ENCODE data around the gene POLA2.

POLA2 gene, protein sequence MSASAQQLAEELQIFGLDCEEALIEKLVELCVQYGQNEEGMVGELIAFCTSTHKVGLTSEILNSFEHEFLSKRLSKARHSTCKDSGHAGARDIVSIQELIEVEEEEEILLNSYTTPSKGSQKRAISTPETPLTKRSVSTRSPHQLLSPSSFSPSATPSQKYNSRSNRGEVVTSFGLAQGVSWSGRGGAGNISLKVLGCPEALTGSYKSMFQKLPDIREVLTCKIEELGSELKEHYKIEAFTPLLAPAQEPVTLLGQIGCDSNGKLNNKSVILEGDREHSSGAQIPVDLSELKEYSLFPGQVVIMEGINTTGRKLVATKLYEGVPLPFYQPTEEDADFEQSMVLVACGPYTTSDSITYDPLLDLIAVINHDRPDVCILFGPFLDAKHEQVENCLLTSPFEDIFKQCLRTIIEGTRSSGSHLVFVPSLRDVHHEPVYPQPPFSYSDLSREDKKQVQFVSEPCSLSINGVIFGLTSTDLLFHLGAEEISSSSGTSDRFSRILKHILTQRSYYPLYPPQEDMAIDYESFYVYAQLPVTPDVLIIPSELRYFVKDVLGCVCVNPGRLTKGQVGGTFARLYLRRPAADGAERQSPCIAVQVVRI

DNA sequence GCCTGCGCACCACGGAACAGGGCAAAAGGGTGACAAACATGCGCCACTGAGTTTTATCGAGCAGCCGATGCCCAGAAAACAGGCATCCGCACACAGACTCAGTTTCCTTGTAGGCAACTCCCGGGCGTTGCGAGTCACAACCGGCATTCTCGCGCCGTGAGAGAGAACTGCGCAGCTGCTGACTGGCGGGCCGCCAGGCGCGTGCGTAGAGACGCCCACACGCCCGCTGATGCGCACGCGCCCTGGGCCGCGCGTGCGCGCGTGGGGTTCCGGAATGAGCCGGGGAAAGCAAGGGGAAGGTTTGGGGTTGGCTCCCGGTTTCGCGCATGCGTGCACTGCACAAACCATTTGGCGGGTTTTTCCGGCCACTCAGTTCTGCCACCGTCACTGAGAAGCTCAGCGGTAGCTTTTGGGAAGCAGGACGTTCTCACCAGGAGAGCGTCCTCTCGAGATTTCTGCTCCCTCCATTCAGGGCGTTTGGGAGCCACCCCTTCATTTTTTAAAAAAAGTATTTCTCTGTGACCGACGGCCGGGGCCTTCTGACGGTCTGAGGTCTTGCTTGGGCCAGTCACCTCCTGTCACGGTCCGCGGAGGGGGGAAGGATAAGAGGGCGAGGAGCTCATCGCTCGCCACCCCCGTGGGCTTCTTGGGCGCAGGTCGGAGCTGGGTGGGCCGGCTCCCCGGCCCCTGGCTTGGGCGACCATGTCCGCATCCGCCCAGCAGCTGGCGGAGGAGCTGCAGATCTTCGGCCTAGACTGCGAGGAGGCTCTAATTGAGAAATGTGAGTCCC, at the start of gene POLA2:
POLA2 (plus strand) TSS at position 372 of the 790 bp plus-strand sequence; CDS start at position 703, 331 bp downstream.
- Mint-ChIP-seq H3K27me3 (ENCODE audit: low read depth) (peaks cover 4% of the 10 kb centered on the region), H3K36me3 (ENCODE audit: low read depth) (peaks cover 13% of the 10 kb centered on the region), H3K27ac (peak within 1 kb of the TSS; percentile 63 to 94 (median 89)), H3K4me3 (peak within 1 kb of the TSS; percentile 84 to 89 (median 89)), H3K4me1 (peaks cover 24% of the 10 kb centered on the region), H3K9me3 (no peaks in the 10 kb centered on the region)
- TF ChIP-seq, protein P1, sequence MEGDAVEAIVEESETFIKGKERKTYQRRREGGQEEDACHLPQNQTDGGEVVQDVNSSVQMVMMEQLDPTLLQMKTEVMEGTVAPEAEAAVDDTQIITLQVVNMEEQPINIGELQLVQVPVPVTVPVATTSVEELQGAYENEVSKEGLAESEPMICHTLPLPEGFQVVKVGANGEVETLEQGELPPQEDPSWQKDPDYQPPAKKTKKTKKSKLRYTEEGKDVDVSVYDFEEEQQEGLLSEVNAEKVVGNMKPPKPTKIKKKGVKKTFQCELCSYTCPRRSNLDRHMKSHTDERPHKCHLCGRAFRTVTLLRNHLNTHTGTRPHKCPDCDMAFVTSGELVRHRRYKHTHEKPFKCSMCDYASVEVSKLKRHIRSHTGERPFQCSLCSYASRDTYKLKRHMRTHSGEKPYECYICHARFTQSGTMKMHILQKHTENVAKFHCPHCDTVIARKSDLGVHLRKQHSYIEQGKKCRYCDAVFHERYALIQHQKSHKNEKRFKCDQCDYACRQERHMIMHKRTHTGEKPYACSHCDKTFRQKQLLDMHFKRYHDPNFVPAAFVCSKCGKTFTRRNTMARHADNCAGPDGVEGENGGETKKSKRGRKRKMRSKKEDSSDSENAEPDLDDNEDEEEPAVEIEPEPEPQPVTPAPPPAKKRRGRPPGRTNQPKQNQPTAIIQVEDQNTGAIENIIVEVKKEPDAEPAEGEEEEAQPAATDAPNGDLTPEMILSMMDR (IDR thresholded peaks at IDR 0.05; ENCODE audit: unreplicated experiment in 3 of 3) = no peak

DNA sequence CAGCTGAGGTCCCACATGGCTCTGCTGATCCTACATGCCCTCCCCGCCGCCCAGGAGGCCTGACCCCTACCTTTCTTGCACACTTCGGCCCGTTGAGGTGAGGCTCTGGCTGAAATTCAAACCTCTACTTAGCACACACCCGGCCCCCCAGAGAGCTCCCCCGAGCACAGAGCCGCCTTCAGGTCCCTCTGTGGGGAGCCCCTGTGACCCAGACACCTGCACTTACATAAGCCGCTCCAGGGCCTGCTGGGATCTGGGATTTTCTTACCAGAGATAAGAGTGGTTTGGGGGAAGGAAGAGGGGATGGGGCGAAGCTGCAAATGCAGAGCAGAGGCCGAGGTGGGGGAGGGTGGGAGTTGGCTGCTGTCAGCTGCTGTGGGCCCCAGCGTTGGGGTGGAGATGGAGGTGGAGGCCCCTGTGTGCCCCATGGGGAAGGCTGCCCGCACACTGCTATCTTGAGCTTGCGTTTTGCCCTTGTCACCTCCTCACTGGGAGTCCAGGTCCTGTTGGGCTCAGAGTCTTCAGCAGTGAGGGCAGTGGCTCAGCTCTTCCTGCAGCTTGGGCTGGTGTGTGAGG, 49.4 kb upstream of the POLA2 start:
- Mint-ChIP-seq H3K4me3 (no peak overlapping the region), H3K36me3 (ENCODE audit: low read depth) (peaks cover 7% of the 10 kb centered on the region), H3K27me3 (ENCODE audit: low read depth) (no peaks in the 10 kb centered on the region), H3K9me3 (no peaks in the 10 kb centered on the region), H3K4me1 (peaks cover 9% of the 10 kb centered on the region), H3K27ac (peak overlapping the region in 1 of 3 experiments; percentile 46)
- TF ChIP-seq, protein P1 (IDR thresholded peaks at IDR 0.05; ENCODE audit: unreplicated experiment in 3 of 3) = no peak

DNA sequence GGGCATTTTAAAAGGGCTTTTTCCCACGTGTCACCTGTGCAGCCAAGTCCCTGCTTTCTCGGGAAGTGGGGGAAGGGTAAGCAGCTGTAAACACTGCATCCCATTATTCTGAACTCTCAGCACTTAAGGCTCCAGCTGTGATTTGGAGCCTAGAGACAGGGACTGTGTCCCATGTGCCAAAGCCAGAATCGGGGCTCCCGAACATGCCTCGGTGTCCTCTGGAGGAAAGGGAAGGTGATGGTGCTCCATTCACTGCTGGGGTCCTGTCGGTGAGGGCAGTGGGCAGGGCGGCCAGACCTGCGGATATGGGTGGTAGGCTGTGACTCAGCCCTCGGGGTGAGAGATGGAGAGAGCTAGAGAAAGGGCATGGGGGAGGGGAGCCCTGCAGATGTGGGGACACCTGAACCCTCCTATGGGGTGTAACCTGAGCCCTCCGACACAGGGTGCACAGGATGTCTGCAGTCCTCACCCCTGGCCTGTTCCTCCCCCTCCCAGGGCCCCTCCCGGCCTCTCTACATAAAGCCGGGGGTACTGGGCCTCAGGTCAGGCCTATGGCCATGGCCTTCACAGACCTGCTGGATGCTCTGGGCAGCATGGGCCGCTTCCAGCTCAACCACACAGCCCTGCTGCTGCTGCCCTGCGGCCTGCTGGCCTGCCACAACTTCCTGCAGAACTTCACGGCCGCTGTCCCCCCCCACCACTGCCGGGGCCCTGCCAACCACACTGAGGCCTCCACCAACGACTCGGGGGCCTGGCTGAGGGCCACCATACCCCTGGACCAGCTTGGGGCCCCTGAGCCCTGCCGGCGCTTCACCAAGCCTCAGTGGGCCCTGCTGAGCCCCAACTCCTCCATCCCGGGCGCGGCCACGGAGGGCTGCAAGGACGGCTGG, 48.2 kb upstream of the POLA2 start:
- Mint-ChIP-seq H3K36me3 (ENCODE audit: low read depth) (peaks cover 7% of the 10 kb centered on the region), H3K4me3 (no peak overlapping the region), H3K27me3 (ENCODE audit: low read depth) (no peaks in the 10 kb centered on the region), H3K9me3 (no peaks in the 10 kb centered on the region), H3K4me1 (peaks cover 9% of the 10 kb centered on the region), H3K27ac (peak overlapping the region in 2 of 3 experiments; percentile 26 to 85)
- TF ChIP-seq, protein P1 (IDR thresholded peaks at IDR 0.05; ENCODE audit: unreplicated experiment in 3 of 3) = no peak

DNA sequence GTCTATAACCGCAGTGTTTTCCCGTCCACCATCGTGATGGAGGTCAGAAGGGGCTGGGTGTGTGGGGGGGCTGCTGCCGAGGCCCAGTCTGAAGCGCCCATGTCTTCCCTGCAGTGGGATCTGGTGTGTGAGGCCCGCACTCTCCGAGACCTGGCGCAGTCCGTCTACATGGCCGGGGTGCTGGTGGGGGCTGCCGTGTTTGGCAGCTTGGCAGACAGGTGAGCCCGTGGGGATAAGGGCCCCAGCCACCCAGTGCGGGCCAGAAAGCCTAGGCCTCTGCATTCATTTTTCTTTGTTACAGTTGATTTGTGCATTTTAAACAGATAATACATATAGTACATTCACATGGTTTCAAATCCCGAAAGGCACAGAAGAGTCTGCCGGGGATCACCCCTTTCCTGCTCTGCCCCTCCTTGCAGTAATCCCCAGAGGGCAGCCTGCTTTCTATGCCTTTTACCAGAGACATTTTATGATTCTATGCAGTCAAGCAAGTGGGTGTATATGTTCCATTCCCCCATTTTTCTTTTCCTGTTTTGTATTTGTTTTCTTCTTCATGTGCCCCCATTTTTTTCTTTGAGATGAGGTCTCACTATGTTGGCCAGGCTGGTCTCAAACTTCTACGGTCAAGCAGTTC, 47.4 kb upstream of the POLA2 start:
- no peak overlapping the region for H3K4me3 Mint-ChIP-seq
- H3K4me1 Mint-ChIP-seq = peaks cover 9% of the 10 kb centered on the region
- H3K36me3 Mint-ChIP-seq (ENCODE audit: low read depth) = peaks cover 1% of the 10 kb centered on the region
- peak overlapping the region in 2 of 3 experiments; percentile 21 to 26 for H3K27ac Mint-ChIP-seq
- no peaks in the 10 kb centered on the region for H3K9me3 Mint-ChIP-seq
- TF ChIP-seq, protein P1 (IDR thresholded peaks at IDR 0.05; ENCODE audit: unreplicated experiment in 3 of 3) = no peak
- H3K27me3 Mint-ChIP-seq (ENCODE audit: low read depth) = no peaks in the 10 kb centered on the region

Measured in nephron (organoid).